ENCODE measurements around the gene KRTAP3-1.

The KRTAP3-1 gene

DNA sequence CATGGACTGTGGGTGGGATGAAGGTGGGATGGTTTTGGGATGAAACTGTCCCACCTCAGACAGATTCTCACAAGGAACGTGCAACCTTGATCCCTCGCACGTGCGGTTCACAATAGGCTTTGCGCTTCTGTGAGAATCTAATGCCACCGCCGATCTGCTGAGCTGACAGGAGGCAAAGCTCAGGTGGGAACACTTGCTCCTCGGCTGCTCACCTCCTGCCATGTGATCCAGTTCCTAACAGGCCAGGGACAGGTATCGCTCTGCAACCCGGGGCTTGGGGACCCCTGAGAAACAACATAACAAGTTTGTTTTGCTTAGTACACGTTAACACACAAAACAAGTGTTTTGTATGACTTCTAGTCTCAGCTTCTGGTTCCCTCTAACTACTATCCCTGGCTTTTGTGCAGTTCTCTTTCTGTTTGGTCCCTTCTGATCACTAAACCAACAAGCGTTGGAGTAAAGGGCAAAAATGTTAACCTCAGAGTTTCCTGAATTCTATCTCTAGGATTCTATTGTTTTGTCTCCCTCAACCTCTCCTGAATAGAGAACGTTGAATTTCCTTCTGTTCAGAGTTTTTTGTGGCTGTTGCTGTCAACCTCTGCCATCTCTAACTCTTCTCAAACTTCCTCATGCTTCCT, 7.8 kb upstream of the KRTAP3-1 start:
- 87% methylated on average over 12 of the region's 13 CpGs for WGBS (ENCODE audit: insufficient coverage)
- Histone ChIP-seq H3K27ac (ENCODE audit: insufficient read depth in 1 of 2, low read depth in 1 of 2, low read length in 2 of 2, poor library complexity in 1 of 2, severe bottlenecking in 2 of 2) (no peak overlapping the region), H3K9me3 (ENCODE audit: control extremely low read depth in 1 of 5, control insufficient read depth in 4 of 5, insufficient read depth in 2 of 5, low read depth in 1 of 5, low read length in 4 of 5) (peaks cover 0 to 3% (median 0%) of the 10 kb centered on the region in 5 experiments), H3K27me3 (replicated peaks in 2 of 5; ENCODE audit: control insufficient read depth in 4 of 5, insufficient read depth in 5 of 5, low read length in 4 of 5) (no peaks in the 10 kb centered on the region), H3K4me1 (ENCODE audit: control extremely low read depth in 1 of 4, control insufficient read depth in 4 of 4, insufficient read depth in 4 of 4, low read length in 3 of 4) (peaks cover 3 to 13% (median 5%) of the 10 kb centered on the region in 4 experiments), H3K36me3 (ENCODE audit: control insufficient read depth in 4 of 4, insufficient read depth in 4 of 4, low read length in 3 of 4) (no peaks in the 10 kb centered on the region), H3K4me3 (ENCODE audit: control insufficient read depth in 1 of 7, extremely low read depth in 1 of 7, insufficient read depth in 4 of 7, low read depth in 2 of 7, low read length in 6 of 7) (no peak overlapping the region)
- DNase-seq, result no peak
- POLR2A ChIA-PET, result no interaction called here
- CTCF ChIA-PET, result no interaction called here

DNA sequence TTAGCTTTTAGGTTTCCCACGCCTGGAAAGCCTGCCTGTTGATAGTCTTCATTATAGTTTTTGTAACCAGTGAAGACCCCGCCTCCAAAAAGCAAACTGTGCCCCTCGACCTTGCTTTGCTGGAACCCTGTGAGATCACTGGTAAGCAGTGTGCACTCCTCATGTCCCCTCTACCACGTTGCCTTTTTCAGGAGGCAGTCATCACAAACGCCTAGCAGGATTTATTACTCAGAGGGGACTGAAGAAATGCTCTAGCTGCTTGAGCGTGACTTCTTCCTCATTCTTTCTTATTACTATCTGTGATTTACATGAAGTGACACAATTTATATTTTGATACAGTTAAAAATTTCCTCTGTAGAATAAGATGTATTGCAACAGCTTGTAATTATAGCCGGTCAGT, 6.5 kb upstream of the KRTAP3-1 start:
- H3K4me1 ChIP-seq (ENCODE audit: control extremely low read depth in 1 of 4, control insufficient read depth in 4 of 4, insufficient read depth in 4 of 4, low read length in 3 of 4), result peaks cover 3 to 13% (median 5%) of the 10 kb centered on the region in 4 experiments
- H3K9me3 ChIP-seq (ENCODE audit: control extremely low read depth in 1 of 5, control insufficient read depth in 4 of 5, insufficient read depth in 2 of 5, low read depth in 1 of 5, low read length in 4 of 5), result no peaks in the 10 kb centered on the region
- ChIA-PET POLR2A (no interaction called here), CTCF (no interaction called here)
- no peak for DNase-seq
- no peaks in the 10 kb centered on the region for H3K27me3 ChIP-seq (replicated peaks in 2 of 5; ENCODE audit: control insufficient read depth in 4 of 5, insufficient read depth in 5 of 5, low read length in 4 of 5)
- H3K4me3 ChIP-seq (ENCODE audit: control insufficient read depth in 1 of 7, extremely low read depth in 1 of 7, insufficient read depth in 4 of 7, low read depth in 2 of 7, low read length in 6 of 7), result no peak overlapping the region
- 94% methylated on average over 4 of the region's 7 CpGs for WGBS (ENCODE audit: insufficient coverage)
- no peak overlapping the region for H3K27ac ChIP-seq (ENCODE audit: insufficient read depth in 1 of 2, low read depth in 1 of 2, low read length in 2 of 2, poor library complexity in 1 of 2, severe bottlenecking in 2 of 2)
- no peaks in the 10 kb centered on the region for H3K36me3 ChIP-seq (ENCODE audit: control insufficient read depth in 4 of 4, insufficient read depth in 4 of 4, low read length in 3 of 4)

DNA sequence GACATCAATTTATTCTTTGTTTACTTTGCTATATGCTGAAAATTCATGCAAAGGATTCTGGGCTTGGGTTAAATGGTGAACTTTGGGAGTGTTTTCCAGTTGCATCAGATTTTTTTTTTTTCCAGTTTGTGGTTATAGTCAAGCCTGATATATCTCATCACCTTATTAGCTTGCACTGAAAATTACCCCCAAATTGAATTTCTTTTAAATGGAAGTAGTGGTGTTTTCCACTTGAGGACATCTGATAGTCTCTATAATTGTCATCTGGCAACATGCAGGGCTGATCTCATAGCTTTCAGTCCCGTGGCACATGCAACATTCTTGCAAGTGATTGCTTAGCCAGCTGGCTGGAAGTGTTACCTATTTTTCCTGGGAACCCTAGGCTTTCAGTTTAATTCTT, 4.7 kb upstream of the KRTAP3-1 start:
- CTCF ChIA-PET, result no interaction called here
- no peaks in the 10 kb centered on the region for H3K36me3 ChIP-seq (ENCODE audit: control insufficient read depth in 4 of 4, insufficient read depth in 4 of 4, low read length in 3 of 4)
- H3K4me3 ChIP-seq (ENCODE audit: control insufficient read depth in 1 of 7, extremely low read depth in 1 of 7, insufficient read depth in 4 of 7, low read depth in 2 of 7, low read length in 6 of 7), result no peak overlapping the region
- no peaks in the 10 kb centered on the region for H3K27me3 ChIP-seq (replicated peaks in 2 of 5; ENCODE audit: control insufficient read depth in 4 of 5, insufficient read depth in 5 of 5, low read length in 4 of 5)
- no CpG with 5 or more reads among the region's 1 CpG for WGBS (ENCODE audit: insufficient coverage)
- H3K9me3 ChIP-seq (ENCODE audit: control extremely low read depth in 1 of 5, control insufficient read depth in 4 of 5, insufficient read depth in 2 of 5, low read depth in 1 of 5, low read length in 4 of 5), result no peaks in the 10 kb centered on the region
- peaks cover 3 to 12% (median 5%) of the 10 kb centered on the region in 4 experiments for H3K4me1 ChIP-seq (ENCODE audit: control extremely low read depth in 1 of 4, control insufficient read depth in 4 of 4, insufficient read depth in 4 of 4, low read length in 3 of 4)
- H3K27ac ChIP-seq (ENCODE audit: insufficient read depth in 1 of 2, low read depth in 1 of 2, low read length in 2 of 2, poor library complexity in 1 of 2, severe bottlenecking in 2 of 2), result no peak overlapping the region
- POLR2A ChIA-PET, result no interaction called here
- no peak for DNase-seq

DNA sequence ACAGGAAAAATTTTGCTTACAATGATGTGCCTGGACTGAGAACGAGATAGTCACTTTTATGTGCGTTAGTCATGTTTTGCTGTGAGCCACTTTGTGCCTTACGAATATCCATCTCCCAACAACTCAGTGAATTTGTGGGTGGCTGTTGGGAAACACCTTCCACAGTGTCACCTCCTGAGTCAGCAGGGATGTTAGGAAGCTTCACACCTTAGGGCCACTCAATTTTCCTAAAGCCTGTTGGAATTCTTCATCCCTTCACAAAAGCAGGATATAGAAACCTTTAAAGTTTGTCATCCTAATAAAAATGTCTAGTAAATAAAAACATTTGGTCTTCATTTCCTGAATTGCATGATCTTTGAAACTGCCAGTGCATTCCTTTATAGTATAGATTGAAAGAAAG, 4.3 kb upstream of the KRTAP3-1 start:
- no peaks in the 10 kb centered on the region for H3K9me3 ChIP-seq (ENCODE audit: control extremely low read depth in 1 of 5, control insufficient read depth in 4 of 5, insufficient read depth in 2 of 5, low read depth in 1 of 5, low read length in 4 of 5)
- H3K4me3 ChIP-seq (ENCODE audit: control insufficient read depth in 1 of 7, extremely low read depth in 1 of 7, insufficient read depth in 4 of 7, low read depth in 2 of 7, low read length in 6 of 7), result no peak overlapping the region
- DNase-seq, result no peak
- POLR2A ChIA-PET, result no interaction called here
- H3K27me3 ChIP-seq (replicated peaks in 2 of 5; ENCODE audit: control insufficient read depth in 4 of 5, insufficient read depth in 5 of 5, low read length in 4 of 5), result no peaks in the 10 kb centered on the region
- no peak overlapping the region for H3K27ac ChIP-seq (ENCODE audit: insufficient read depth in 1 of 2, low read depth in 1 of 2, low read length in 2 of 2, poor library complexity in 1 of 2, severe bottlenecking in 2 of 2)
- peaks cover under 1 to 7% (median 1%) of the 10 kb centered on the region in 4 experiments for H3K4me1 ChIP-seq (ENCODE audit: control extremely low read depth in 1 of 4, control insufficient read depth in 4 of 4, insufficient read depth in 4 of 4, low read length in 3 of 4)
- WGBS (ENCODE audit: insufficient coverage), result 100% methylated on average over 1 of the region's 3 CpGs
- CTCF ChIA-PET, result no interaction called here
- no peaks in the 10 kb centered on the region for H3K36me3 ChIP-seq (ENCODE audit: control insufficient read depth in 4 of 4, insufficient read depth in 4 of 4, low read length in 3 of 4)

DNA sequence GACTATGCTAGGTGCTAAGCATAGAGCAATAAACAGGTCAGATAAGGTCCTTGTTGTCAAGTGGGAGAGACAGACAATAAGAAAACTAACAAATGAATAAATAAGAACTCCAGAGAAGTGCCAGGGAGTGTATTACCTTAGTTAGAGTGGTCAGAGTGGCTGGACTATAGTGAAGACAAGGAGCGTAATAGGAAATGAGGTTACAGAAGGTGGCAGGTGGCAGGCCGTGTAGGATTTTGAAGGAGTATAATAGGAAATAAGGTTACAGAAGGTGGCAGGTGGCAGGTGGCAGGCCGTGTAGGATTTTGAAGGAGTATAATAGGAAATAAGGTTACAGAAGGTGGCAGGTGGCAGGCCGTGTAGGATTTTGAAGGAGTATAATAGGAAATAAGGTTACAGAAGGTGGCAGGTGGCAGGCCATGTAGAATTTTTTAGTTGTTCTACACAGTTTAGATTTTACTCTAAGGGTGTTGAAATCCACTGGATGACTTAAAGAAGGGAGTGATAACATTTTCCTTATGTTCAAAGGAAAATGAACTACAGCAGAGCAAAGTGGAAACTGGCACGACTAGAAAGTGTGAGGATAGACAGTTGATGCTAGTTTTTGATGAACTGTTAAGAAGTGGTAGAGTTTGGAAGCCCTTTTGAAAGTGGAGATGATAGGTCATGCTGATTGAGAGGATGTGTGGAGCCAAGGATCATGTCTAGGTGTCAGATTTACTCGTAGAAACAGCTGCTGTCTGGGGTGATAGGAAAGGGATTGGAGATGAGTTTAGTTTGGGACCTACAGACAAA, 3.6 kb upstream of the KRTAP3-1 start:
- no peaks in the 10 kb centered on the region for H3K9me3 ChIP-seq (ENCODE audit: control extremely low read depth in 1 of 5, control insufficient read depth in 4 of 5, insufficient read depth in 2 of 5, low read depth in 1 of 5, low read length in 4 of 5)
- no peaks in the 10 kb centered on the region for H3K27me3 ChIP-seq (replicated peaks in 2 of 5; ENCODE audit: control insufficient read depth in 4 of 5, insufficient read depth in 5 of 5, low read length in 4 of 5)
- POLR2A ChIA-PET, result no interaction called here
- no peak overlapping the region for H3K4me3 ChIP-seq (ENCODE audit: control insufficient read depth in 1 of 7, extremely low read depth in 1 of 7, insufficient read depth in 4 of 7, low read depth in 2 of 7, low read length in 6 of 7)
- no peak overlapping the region for H3K27ac ChIP-seq (ENCODE audit: insufficient read depth in 1 of 2, low read depth in 1 of 2, low read length in 2 of 2, poor library complexity in 1 of 2, severe bottlenecking in 2 of 2)
- 90% methylated on average over 6 of the region's 6 CpGs for WGBS (ENCODE audit: insufficient coverage)
- no peak for DNase-seq
- H3K4me1 ChIP-seq (ENCODE audit: control extremely low read depth in 1 of 4, control insufficient read depth in 4 of 4, insufficient read depth in 4 of 4, low read length in 3 of 4), result peaks cover 0 to 7% (median 0%) of the 10 kb centered on the region in 4 experiments
- CTCF ChIA-PET, result no interaction called here
- no peaks in the 10 kb centered on the region for H3K36me3 ChIP-seq (ENCODE audit: control insufficient read depth in 4 of 4, insufficient read depth in 4 of 4, low read length in 3 of 4)

DNA sequence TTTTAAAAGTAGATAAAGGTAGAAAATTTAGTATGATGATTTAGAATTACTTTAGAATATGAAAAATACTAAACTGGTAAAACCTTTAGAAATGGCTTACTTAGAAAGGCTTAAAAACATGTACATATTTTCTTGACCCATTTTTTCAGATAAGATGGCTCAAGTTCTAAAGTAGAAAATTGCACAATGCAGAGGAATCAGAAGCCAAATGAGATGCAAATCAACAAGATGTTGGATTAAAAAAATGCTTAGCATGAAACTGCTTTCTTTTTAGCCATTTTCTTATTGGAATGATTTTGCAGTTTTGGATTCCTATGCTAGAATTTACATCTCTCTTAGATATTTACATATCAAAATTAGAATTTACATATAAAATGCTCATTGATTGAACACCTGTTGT, 1.5 kb upstream of the KRTAP3-1 start:
- CTCF ChIA-PET, result no interaction called here
- Histone ChIP-seq H3K27ac (ENCODE audit: insufficient read depth in 1 of 2, low read depth in 1 of 2, low read length in 2 of 2, poor library complexity in 1 of 2, severe bottlenecking in 2 of 2) (no peak overlapping the region), H3K27me3 (replicated peaks in 2 of 5; ENCODE audit: control insufficient read depth in 4 of 5, insufficient read depth in 5 of 5, low read length in 4 of 5) (no peaks in the 10 kb centered on the region), H3K4me1 (ENCODE audit: control extremely low read depth in 1 of 4, control insufficient read depth in 4 of 4, insufficient read depth in 4 of 4, low read length in 3 of 4) (no peaks in the 10 kb centered on the region), H3K9me3 (ENCODE audit: control extremely low read depth in 1 of 5, control insufficient read depth in 4 of 5, insufficient read depth in 2 of 5, low read depth in 1 of 5, low read length in 4 of 5) (no peaks in the 10 kb centered on the region), H3K36me3 (ENCODE audit: control insufficient read depth in 4 of 4, insufficient read depth in 4 of 4, low read length in 3 of 4) (no peaks in the 10 kb centered on the region), H3K4me3 (ENCODE audit: control insufficient read depth in 1 of 7, extremely low read depth in 1 of 7, insufficient read depth in 4 of 7, low read depth in 2 of 7, low read length in 6 of 7) (no peak overlapping the region)
- DNase-seq, result no peak
- POLR2A ChIA-PET, result no interaction called here

DNA sequence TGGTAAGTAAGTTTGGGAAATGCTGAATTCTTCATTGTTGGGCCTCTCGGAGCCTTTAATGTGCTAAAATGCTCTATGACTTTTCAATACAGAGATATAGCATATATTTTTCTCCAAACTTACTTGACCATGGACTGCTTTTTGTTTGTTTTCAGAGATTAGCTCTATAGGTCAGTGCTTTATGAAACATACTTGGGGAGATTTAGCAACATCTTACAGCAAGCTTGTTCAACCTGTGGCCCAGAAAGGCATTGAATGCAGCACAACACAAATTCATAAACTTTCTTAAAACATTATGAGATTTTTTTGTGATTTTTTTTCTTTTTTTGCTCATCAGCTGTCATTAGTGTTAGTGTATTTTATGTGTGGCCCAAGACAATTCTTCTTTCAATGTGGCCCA, 1.0 kb upstream of the KRTAP3-1 start:
- Histone ChIP-seq H3K27ac (ENCODE audit: insufficient read depth in 1 of 2, low read depth in 1 of 2, low read length in 2 of 2, poor library complexity in 1 of 2, severe bottlenecking in 2 of 2) (no peak overlapping the region), H3K4me3 (ENCODE audit: control insufficient read depth in 1 of 7, extremely low read depth in 1 of 7, insufficient read depth in 4 of 7, low read depth in 2 of 7, low read length in 6 of 7) (no peak overlapping the region), H3K4me1 (ENCODE audit: control extremely low read depth in 1 of 4, control insufficient read depth in 4 of 4, insufficient read depth in 4 of 4, low read length in 3 of 4) (no peaks in the 10 kb centered on the region), H3K27me3 (replicated peaks in 2 of 5; ENCODE audit: control insufficient read depth in 4 of 5, insufficient read depth in 5 of 5, low read length in 4 of 5) (no peaks in the 10 kb centered on the region), H3K36me3 (ENCODE audit: control insufficient read depth in 4 of 4, insufficient read depth in 4 of 4, low read length in 3 of 4) (no peaks in the 10 kb centered on the region), H3K9me3 (ENCODE audit: control extremely low read depth in 1 of 5, control insufficient read depth in 4 of 5, insufficient read depth in 2 of 5, low read depth in 1 of 5, low read length in 4 of 5) (no peaks in the 10 kb centered on the region)
- DNase-seq, result no peak
- no CpG with 5 or more reads among the region's 1 CpG for WGBS (ENCODE audit: insufficient coverage)
- CTCF ChIA-PET, result no interaction called here
- POLR2A ChIA-PET, result no interaction called here
